Hepatocyte (in vitro differentiated cells): ENCODE results near the gene ATP13A3. TPM values are rescaled to one million over a fixed set of nuclear protein-coding genes. Genes with fewer than 3 reads are reported as not detected.

Experiments used
- DNase-seq: peaks from one replicate; pipeline ENCODE4 v3.0.0-alpha.2; 2016; ENCODE audit warnings: low spot score
- H2AFZ ChIP-seq: fragments of 200-600 bp; sonication (generic); 2 replicates; pipeline ENCODE4 v1.6.0; 2016; ENCODE audit warnings: antibody characterized with exemption, mild to moderate bottlenecking
- H3K27ac ChIP-seq: fragments of 200-600 bp; sonication (generic); 2 replicates; pipeline ENCODE4 v1.5.1; 2016; ENCODE audit warnings: mild to moderate bottlenecking
- H3K27me3 ChIP-seq: fragments of 200-600 bp; sonication (generic); 2 replicates; pipeline ENCODE4 v1.6.1; 2016
- H3K36me3 ChIP-seq: fragments of 200-600 bp; sonication (generic); replicated peaks from 2 replicates; pipeline ENCODE4 v1.5.1; 2016; ENCODE audit warnings: low read depth; ENCODE audit not compliant: insufficient read depth
- H3K4me1 ChIP-seq: fragments of 200-600 bp; sonication (generic); 2 replicates; pipeline ENCODE4 v1.5.1; 2016; ENCODE audit warnings: mild to moderate bottlenecking, moderate library complexity; ENCODE audit not compliant: insufficient read depth
- H3K4me2 ChIP-seq: fragments of 200-600 bp; sonication (generic); 2 replicates; pipeline ENCODE4 v1.6.0; 2016
- H3K4me3 ChIP-seq: fragments of 200-600 bp; sonication (generic); 2 replicates; pipeline ENCODE4 v1.5.1; 2016; ENCODE audit warnings: mild to moderate bottlenecking
- H3K79me2 ChIP-seq: fragments of 200-600 bp; sonication (generic); 2 replicates; pipeline ENCODE4 v1.6.0; 2017; ENCODE audit warnings: mild to moderate bottlenecking
- H3K9me2 ChIP-seq: fragments of 200-600 bp; sonication (generic); replicated peaks from 2 replicates; pipeline ENCODE4 v1.6.0; 2017; ENCODE audit warnings: mild to moderate bottlenecking; ENCODE audit not compliant: insufficient read depth
- H3K9me3 ChIP-seq: fragments of 200-600 bp; sonication (generic); 2 replicates; pipeline ENCODE4 v1.5.1; 2016; ENCODE audit warnings: low read depth, mild to moderate bottlenecking
- H4K20me1 ChIP-seq: fragments of 200-600 bp; sonication (generic); 2 replicates; pipeline ENCODE4 v1.6.0; 2016; ENCODE audit warnings: mild to moderate bottlenecking; ENCODE audit not compliant: insufficient read depth, poor library complexity, severe bottlenecking
- EZH2 ChIP-seq: fragments of 200-600 bp; sonication (generic); IDR thresholded peaks from 2 replicates; pipeline ENCODE4 v1.6.1; 2016; ENCODE audit warnings: antibody characterized with exemption, mild to moderate bottlenecking, borderline replicate concordance
- EZH2phosphoT487 ChIP-seq: fragments of 200-600 bp; sonication (generic); IDR thresholded peaks from one replicate; pipeline ENCODE4 v1.6.1; 2018; ENCODE audit warnings: antibody characterized with exemption, mild to moderate bottlenecking, low read depth, moderate library complexity; ENCODE audit not compliant: unreplicated experiment, severe bottlenecking
- WGBS: methylation state at CpG from one replicate; pipeline ENCODE4 v1.1.6; 2016; ENCODE audit warnings: low lambda C conversion rate; ENCODE audit errors: missing lambda C conversion rate; 5-methylcytosine and 5-hydroxymethylcytosine counted together
- polyA plus RNA-seq: library from polyadenylated mRNA; unstranded; fragments of >200 nt; fragmentation: Nextera tagmentation; extraction: Ambion mirVana; gene quantifications from 2 replicates; pipeline ENCODE4 v1.2.1, GENCODE V29; 2016
- total RNA-seq: library from RNA; depleted of rRNA; stranded (reverse); fragments of >200 nt; gene quantifications from 2 replicates; pipeline ENCODE4 v1.2.3, GENCODE V29; 2014
- TF ChIP-seq, protein P1 (sequence below): fragments of 200-600 bp; sonication (generic); IDR thresholded peaks from 2 replicates; pipeline ENCODE4 v1.5.1; 2016; ENCODE audit warnings: antibody characterized with exemption, mild to moderate bottlenecking; ENCODE audit not compliant: poor library complexity

ATP13A3 gene
- total and polyA plus RNA-seq, 2 experiments from 2014 or later = 18.3 to 131 TPM

- no peaks in the 10 kb centered on the region for H4K20me1 ChIP-seq
- H3K27ac ChIP-seq = no peak overlapping the region
- no peak overlapping the region for H2AFZ ChIP-seq
- TF ChIP-seq EZH2phosphoT487 (no peak), EZH2 (no peak)
- TF ChIP-seq, protein P1, sequence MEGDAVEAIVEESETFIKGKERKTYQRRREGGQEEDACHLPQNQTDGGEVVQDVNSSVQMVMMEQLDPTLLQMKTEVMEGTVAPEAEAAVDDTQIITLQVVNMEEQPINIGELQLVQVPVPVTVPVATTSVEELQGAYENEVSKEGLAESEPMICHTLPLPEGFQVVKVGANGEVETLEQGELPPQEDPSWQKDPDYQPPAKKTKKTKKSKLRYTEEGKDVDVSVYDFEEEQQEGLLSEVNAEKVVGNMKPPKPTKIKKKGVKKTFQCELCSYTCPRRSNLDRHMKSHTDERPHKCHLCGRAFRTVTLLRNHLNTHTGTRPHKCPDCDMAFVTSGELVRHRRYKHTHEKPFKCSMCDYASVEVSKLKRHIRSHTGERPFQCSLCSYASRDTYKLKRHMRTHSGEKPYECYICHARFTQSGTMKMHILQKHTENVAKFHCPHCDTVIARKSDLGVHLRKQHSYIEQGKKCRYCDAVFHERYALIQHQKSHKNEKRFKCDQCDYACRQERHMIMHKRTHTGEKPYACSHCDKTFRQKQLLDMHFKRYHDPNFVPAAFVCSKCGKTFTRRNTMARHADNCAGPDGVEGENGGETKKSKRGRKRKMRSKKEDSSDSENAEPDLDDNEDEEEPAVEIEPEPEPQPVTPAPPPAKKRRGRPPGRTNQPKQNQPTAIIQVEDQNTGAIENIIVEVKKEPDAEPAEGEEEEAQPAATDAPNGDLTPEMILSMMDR = peak; percentile 82
- peak; percentile 67 for DNase-seq
- no peaks in the 10 kb centered on the region for H3K79me2 ChIP-seq
- no peaks in the 10 kb centered on the region for H3K36me3 ChIP-seq
- 61% methylated on average over 10 of the region's 10 CpGs for WGBS
- H3K9me2 ChIP-seq = no peaks in the 10 kb centered on the region
- no peak overlapping the region for H3K4me3 ChIP-seq
- no peaks in the 10 kb centered on the region for H3K4me1 ChIP-seq
- no peak overlapping the region for H3K4me2 ChIP-seq
- H3K27me3 ChIP-seq = no peaks in the 10 kb centered on the region
- no peaks in the 10 kb centered on the region for H3K9me3 ChIP-seq
These were observed 82.2 kb downstream of the ATP13A3 start for GRCh38 chr3:194404365-194405140.

DNA sequence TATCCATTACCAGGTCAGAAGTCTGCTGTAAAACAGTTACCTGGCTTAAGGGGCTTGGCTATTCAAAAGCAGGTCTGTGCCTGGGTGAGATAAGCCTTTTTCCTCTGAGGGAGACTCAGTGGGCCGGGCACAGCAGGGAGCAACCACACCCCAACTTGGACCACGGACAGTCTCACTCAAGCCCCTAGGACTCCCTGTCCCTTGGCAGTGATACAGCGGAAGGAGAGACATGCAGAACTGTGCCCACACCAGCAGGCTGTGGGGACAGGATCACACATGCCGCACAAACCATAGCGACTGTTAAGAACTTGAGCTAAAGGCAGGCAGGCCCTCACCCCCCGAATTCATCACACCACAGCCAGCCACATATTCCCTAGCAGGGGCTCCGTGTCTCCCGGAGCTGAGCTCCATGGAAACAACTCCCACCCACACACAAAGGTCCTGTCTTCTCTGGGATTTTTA is 84.9 kb downstream of the ATP13A3 start:
- Histone ChIP-seq H3K27ac (no peak overlapping the region), H3K9me2 (no peaks in the 10 kb centered on the region), H2AFZ (no peak overlapping the region), H3K4me2 (no peak overlapping the region), H3K4me3 (no peak overlapping the region), H3K36me3 (no peaks in the 10 kb centered on the region), H3K27me3 (peaks cover 10% of the 10 kb centered on the region), H3K9me3 (no peaks in the 10 kb centered on the region), H4K20me1 (no peaks in the 10 kb centered on the region), H3K4me1 (peaks cover 4% of the 10 kb centered on the region), H3K79me2 (no peaks in the 10 kb centered on the region)
- 72% methylated on average over 8 of the region's 8 CpGs for WGBS
- TF ChIP-seq, protein P1 = no peak
- TF ChIP-seq EZH2 = no peak
- no peak for TF ChIP-seq EZH2phosphoT487
- no peak for DNase-seq

DNA sequence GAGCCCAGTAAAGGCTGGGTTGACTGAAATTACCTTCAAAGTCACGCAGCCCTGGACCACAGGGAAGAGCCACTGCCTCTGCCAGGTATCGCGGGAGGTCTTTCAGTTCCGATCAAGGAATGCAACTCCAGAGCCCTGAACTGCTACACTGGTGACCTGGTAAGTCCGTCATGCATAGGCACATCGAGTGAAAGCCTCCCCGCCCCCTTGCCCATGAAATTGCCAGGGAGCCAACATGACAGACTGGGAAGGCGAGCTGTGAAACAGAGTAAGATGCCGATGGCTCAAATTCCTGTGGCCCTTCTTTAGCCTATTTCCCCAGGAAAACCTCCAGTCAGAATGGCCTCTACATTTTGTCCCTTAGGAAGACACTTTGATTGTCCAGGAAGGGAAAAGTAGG is 85.5 kb downstream of the ATP13A3 start:
- Histone ChIP-seq H3K79me2 (no peaks in the 10 kb centered on the region), H3K4me3 (no peak overlapping the region), H2AFZ (no peak overlapping the region), H4K20me1 (no peaks in the 10 kb centered on the region), H3K9me3 (no peaks in the 10 kb centered on the region), H3K9me2 (no peaks in the 10 kb centered on the region), H3K36me3 (no peaks in the 10 kb centered on the region), H3K4me1 (peaks cover 10% of the 10 kb centered on the region), H3K4me2 (no peak overlapping the region), H3K27ac (no peak overlapping the region), H3K27me3 (peaks cover 10% of the 10 kb centered on the region)
- WGBS = 84% methylated on average over 9 of the region's 9 CpGs
- TF ChIP-seq EZH2 (no peak), EZH2phosphoT487 (no peak)
- TF ChIP-seq, protein P1 = no peak
- no peak for DNase-seq
